Measurements from ENCODE around the gene SLC3A2. TPM values are rescaled to one million over a fixed set of nuclear protein-coding genes. Genes with fewer than 3 reads are reported as not detected.
"Not testable (repeated sequence)": the region's sequence is repeated elsewhere in the genome, so short reads cannot be mapped to it uniquely, and the experiment has no call there.

SLC3A2 gene
- polyA plus RNA-seq, 1 donor, result 182 TPM

GRCh38 chr11:62840721-62841360 is 39.9 kb upstream of the SLC3A2 start:
- Histone ChIP-seq H3K4me3 (ENCODE audit: low read length) (peak overlapping the region; percentile 90), H3K36me3 (ENCODE audit: control insufficient read depth, insufficient read depth, low read length) (peaks cover 13% of the 10 kb centered on the region), H3K27ac (ENCODE audit: low read length) (peak overlapping the region; percentile 99), H3K4me1 (ENCODE audit: control insufficient read depth, insufficient read depth, low read length) (peaks cover 15% of the 10 kb centered on the region)
- DNase-seq; H3K9me3 ChIP-seq (ENCODE audit: control insufficient read depth, low read depth, low read length); H3K27me3 ChIP-seq (ENCODE audit: control insufficient read depth, insufficient read depth, low read length): not testable (repeated sequence)
- 0% methylated on average over 2 of the region's 41 CpGs for WGBS (ENCODE audit: insufficient coverage, low lambda C conversion rate)

- Histone ChIP-seq H3K27me3 (ENCODE audit: control insufficient read depth, insufficient read depth, low read length) (no peaks in the 10 kb centered on the region), H3K4me1 (ENCODE audit: control insufficient read depth, insufficient read depth, low read length) (peaks cover 15% of the 10 kb centered on the region), H3K36me3 (ENCODE audit: control insufficient read depth, insufficient read depth, low read length) (peaks cover 7% of the 10 kb centered on the region), H3K4me3 (ENCODE audit: low read length) (peak overlapping the region; percentile 90), H3K9me3 (ENCODE audit: control insufficient read depth, low read depth, low read length) (no peaks in the 10 kb centered on the region), H3K27ac (ENCODE audit: low read length) (peak overlapping the region; percentile 99)
- WGBS (ENCODE audit: insufficient coverage, low lambda C conversion rate), result no CpG with 5 or more reads among the region's 33 CpGs
- peak; percentile 94 to 98 for DNase-seq
Observed at GRCh38 chr11:62841361-62842170, 39.1 kb upstream of the SLC3A2 start.

- H3K27ac ChIP-seq (ENCODE audit: low read length), result peak overlapping the region; percentile 94
- no peaks in the 10 kb centered on the region for H3K27me3 ChIP-seq (ENCODE audit: control insufficient read depth, insufficient read depth, low read length)
- peaks cover 5% of the 10 kb centered on the region for H3K36me3 ChIP-seq (ENCODE audit: control insufficient read depth, insufficient read depth, low read length)
- peaks cover 15% of the 10 kb centered on the region for H3K4me1 ChIP-seq (ENCODE audit: control insufficient read depth, insufficient read depth, low read length)
- no peaks in the 10 kb centered on the region for H3K9me3 ChIP-seq (ENCODE audit: control insufficient read depth, low read depth, low read length)
- DNase-seq, result no peak
- no CpG with 5 or more reads among the region's 30 CpGs for WGBS (ENCODE audit: insufficient coverage, low lambda C conversion rate)
- H3K4me3 ChIP-seq (ENCODE audit: low read length), result peak overlapping the region; percentile 61
Observed at GRCh38 chr11:62842171-62842741, 38.4 kb upstream of the SLC3A2 start.

- Histone ChIP-seq H3K27ac (ENCODE audit: low read length) (peak overlapping the region; percentile 94), H3K4me1 (ENCODE audit: control insufficient read depth, insufficient read depth, low read length) (peaks cover 15% of the 10 kb centered on the region), H3K4me3 (ENCODE audit: low read length) (peak overlapping the region; percentile 61)
- not testable (repeated sequence) for H3K27me3 ChIP-seq (ENCODE audit: control insufficient read depth, insufficient read depth, low read length); DNase-seq; H3K9me3 ChIP-seq (ENCODE audit: control insufficient read depth, low read depth, low read length); H3K36me3 ChIP-seq (ENCODE audit: control insufficient read depth, insufficient read depth, low read length)
- whole genome bisulfite sequencing (ENCODE audit: insufficient coverage, low lambda C conversion rate), result no CpG with 5 or more reads among the region's 9 CpGs
Observed at GRCh38 chr11:62842891-62843290, 37.8 kb upstream of the SLC3A2 start.

- WGBS (ENCODE audit: insufficient coverage, low lambda C conversion rate), result no CpG with 5 or more reads among the region's 3 CpGs
- no peaks in the 10 kb centered on the region for H3K36me3 ChIP-seq (ENCODE audit: control insufficient read depth, insufficient read depth, low read length)
- H3K4me3 ChIP-seq (ENCODE audit: low read length), result no peak overlapping the region
- DNase-seq, result no peak
- H3K4me1 ChIP-seq (ENCODE audit: control insufficient read depth, insufficient read depth, low read length), result peaks cover 11% of the 10 kb centered on the region
- H3K27ac ChIP-seq (ENCODE audit: low read length), result no peak overlapping the region
- H3K9me3 ChIP-seq (ENCODE audit: control insufficient read depth, low read depth, low read length), result no peaks in the 10 kb centered on the region
- no peaks in the 10 kb centered on the region for H3K27me3 ChIP-seq (ENCODE audit: control insufficient read depth, insufficient read depth, low read length)
Observed at GRCh38 chr11:62843466-62843865, 37.2 kb upstream of the SLC3A2 start.

GRCh38 chr11:62844154-62844553 is 36.5 kb upstream of the SLC3A2 start:
- Histone ChIP-seq H3K27me3 (ENCODE audit: control insufficient read depth, insufficient read depth, low read length) (no peaks in the 10 kb centered on the region), H3K4me1 (ENCODE audit: control insufficient read depth, insufficient read depth, low read length) (peaks cover 11% of the 10 kb centered on the region), H3K4me3 (ENCODE audit: low read length) (no peak overlapping the region), H3K9me3 (ENCODE audit: control insufficient read depth, low read depth, low read length) (no peaks in the 10 kb centered on the region), H3K36me3 (ENCODE audit: control insufficient read depth, insufficient read depth, low read length) (no peaks in the 10 kb centered on the region), H3K27ac (ENCODE audit: low read length) (no peak overlapping the region)
- no peak for DNase-seq
- 100% methylated on average over 1 of the region's 3 CpGs for whole genome bisulfite sequencing (ENCODE audit: insufficient coverage, low lambda C conversion rate)

GRCh38 chr11:62846177-62846576 is 34.5 kb upstream of the SLC3A2 start:
- Histone ChIP-seq H3K4me3 (ENCODE audit: low read length) (no peak overlapping the region), H3K36me3 (ENCODE audit: control insufficient read depth, insufficient read depth, low read length) (no peaks in the 10 kb centered on the region), H3K4me1 (ENCODE audit: control insufficient read depth, insufficient read depth, low read length) (peaks cover 11% of the 10 kb centered on the region), H3K27ac (ENCODE audit: low read length) (no peak overlapping the region), H3K9me3 (ENCODE audit: control insufficient read depth, low read depth, low read length) (no peaks in the 10 kb centered on the region), H3K27me3 (ENCODE audit: control insufficient read depth, insufficient read depth, low read length) (no peaks in the 10 kb centered on the region)
- DNase-seq, result no peak
- WGBS (ENCODE audit: insufficient coverage, low lambda C conversion rate), result no CpG with 5 or more reads among the region's 3 CpGs

- DNase-seq, result no peak
- whole genome bisulfite sequencing (ENCODE audit: insufficient coverage, low lambda C conversion rate), result no CpG with 5 or more reads among the region's 1 CpG
- H3K9me3 ChIP-seq (ENCODE audit: control insufficient read depth, low read depth, low read length), result no peaks in the 10 kb centered on the region
- H3K36me3 ChIP-seq (ENCODE audit: control insufficient read depth, insufficient read depth, low read length), result peaks cover 11% of the 10 kb centered on the region
- H3K27ac ChIP-seq (ENCODE audit: low read length), result no peak overlapping the region
- no peak overlapping the region for H3K4me3 ChIP-seq (ENCODE audit: low read length)
- H3K4me1 ChIP-seq (ENCODE audit: control insufficient read depth, insufficient read depth, low read length), result peaks cover 1% of the 10 kb centered on the region
- H3K27me3 ChIP-seq (ENCODE audit: control insufficient read depth, insufficient read depth, low read length), result no peaks in the 10 kb centered on the region
Observed at GRCh38 chr11:62847767-62848314, 32.9 kb upstream of the SLC3A2 start.

GRCh38 chr11:62850911-62851806 is 29.5 kb upstream of the SLC3A2 start:
- no peak overlapping the region for H3K4me3 ChIP-seq (ENCODE audit: low read length)
- WGBS (ENCODE audit: insufficient coverage, low lambda C conversion rate), result 72% methylated on average over 3 of the region's 15 CpGs
- peaks cover 13% of the 10 kb centered on the region for H3K4me1 ChIP-seq (ENCODE audit: control insufficient read depth, insufficient read depth, low read length)
- no peak for DNase-seq
- H3K36me3 ChIP-seq (ENCODE audit: control insufficient read depth, insufficient read depth, low read length), result peaks cover 26% of the 10 kb centered on the region
- H3K9me3 ChIP-seq (ENCODE audit: control insufficient read depth, low read depth, low read length), result no peaks in the 10 kb centered on the region
- H3K27me3 ChIP-seq (ENCODE audit: control insufficient read depth, insufficient read depth, low read length), result no peaks in the 10 kb centered on the region
- no peak overlapping the region for H3K27ac ChIP-seq (ENCODE audit: low read length)

All from large intestine (tissue), 3 donors.